ENCODE measurements around the gene NET1.
A peak's percentile ranks its signal among the peaks of the same experiment; 100 is the strongest.
"Not testable (repeated sequence)": the region's sequence is repeated elsewhere in the genome, so short reads cannot be mapped to it uniquely, and the experiment has no call there.

NET1 gene

DNA sequence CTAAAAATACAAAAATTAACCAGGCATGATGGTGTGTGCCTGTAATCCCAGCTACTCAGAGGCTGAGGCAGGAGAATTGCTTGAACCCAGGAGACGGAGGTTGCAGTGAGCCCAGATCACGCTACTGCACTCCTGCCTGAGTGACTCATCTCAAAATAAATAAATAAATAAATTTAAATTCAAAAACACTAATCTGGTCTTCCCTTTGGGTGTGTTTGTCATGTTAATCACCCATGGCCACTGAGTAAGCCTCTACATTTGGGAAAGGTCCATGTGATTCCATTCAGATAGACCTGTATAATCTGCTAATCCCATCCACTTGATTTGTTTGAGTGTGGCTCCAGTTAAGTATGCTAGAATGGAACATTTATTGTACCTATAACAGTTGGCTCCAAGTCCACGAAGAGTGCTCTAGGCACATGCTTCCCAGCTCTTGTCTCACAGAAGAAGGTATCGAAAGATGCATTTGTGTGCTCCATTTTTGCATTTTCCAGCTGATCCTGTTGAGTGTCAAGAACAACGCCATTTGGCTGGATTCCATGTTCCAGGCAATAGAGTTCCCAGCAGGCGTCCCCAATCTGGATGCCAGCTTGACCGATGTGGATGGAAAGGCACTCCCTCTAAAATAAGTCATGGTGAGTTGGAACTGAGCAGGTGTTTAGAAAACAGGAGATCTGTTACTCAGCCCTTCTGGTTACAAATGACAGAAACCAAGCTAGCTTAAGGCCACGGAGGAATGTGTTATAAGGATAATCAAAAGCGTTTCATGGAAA lies 11.7 kb upstream of the NET1 start:
- DNase-seq, result no peak

DNA sequence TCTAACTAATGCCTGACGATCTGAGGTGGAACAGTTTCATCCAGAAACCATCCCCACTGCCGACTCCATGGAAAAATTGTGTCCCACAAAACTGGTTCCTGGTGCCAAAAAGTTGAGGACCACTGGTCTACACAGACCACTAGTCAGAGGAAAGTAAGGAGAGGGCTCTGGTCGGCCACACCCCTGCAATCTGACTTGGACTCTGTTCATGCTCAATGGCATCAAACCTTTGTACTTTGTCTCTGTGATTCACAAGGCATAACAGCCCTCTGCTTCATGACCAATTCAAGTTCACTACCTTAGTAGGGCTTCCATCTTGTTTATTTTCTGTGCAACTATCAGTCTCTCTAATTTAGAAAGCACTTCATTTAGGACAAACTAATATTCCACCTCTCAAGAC lies 9.6 kb upstream of the NET1 start:
- no peak for DNase-seq

DNA sequence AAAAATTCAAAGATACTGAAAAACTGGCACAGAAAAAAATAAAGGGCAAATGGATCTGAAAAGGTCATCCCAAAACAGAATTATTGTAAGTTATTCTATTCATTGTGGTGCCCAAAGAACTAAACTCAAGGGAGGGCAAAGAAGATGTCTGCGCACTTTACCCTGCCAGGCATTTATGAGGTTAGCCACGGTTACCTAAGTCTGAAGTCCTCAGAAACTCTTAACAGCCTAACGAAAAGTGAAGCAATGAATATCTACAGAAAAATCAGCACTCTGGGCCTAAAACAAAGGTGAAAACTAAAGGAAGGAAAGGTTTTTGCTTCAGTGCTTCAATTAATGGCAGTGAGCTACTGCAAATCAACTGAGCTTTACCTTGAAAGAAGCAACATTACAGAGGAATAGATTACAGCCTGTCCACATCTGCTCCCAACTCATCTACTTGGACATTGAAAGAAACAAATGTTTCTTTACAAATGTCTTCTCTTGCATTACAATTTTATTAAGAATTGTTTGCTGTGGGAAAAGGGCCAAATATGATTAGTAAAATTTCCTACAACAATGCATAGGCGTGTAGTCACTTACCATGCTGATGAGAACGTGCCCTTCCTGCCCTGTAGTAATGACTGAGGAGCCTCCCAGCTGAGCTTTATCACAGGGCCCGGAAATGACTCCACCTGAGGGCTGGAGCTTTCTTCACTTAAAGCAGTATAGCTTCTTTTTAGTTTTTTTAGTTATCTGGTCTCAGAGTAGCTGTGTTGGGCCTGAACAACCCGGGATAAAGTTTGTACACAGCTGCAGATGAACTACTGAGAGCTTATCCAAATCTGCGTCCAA lies 7.9 kb upstream of the NET1 start, which contains the start of gene TUBAL3:
Gene TUBAL3, minus strand, starts transcription at position 621 of the 834 bp plus-strand sequence. Its CDS starts 36 bp downstream, at position 585.
- no peak for DNase-seq

GRCh38 chr10:5406918-5407317 lies 5.4 kb upstream of the NET1 start:
- no peak for DNase-seq

GRCh38 chr10:5410787-5411186 lies 1.6 kb upstream of the NET1 start:
- not testable (repeated sequence) for DNase-seq

- DNase-seq, result no peak
Observed at GRCh38 chr10:5411941-5412276, 448 bp upstream of the NET1 start.

DNA sequence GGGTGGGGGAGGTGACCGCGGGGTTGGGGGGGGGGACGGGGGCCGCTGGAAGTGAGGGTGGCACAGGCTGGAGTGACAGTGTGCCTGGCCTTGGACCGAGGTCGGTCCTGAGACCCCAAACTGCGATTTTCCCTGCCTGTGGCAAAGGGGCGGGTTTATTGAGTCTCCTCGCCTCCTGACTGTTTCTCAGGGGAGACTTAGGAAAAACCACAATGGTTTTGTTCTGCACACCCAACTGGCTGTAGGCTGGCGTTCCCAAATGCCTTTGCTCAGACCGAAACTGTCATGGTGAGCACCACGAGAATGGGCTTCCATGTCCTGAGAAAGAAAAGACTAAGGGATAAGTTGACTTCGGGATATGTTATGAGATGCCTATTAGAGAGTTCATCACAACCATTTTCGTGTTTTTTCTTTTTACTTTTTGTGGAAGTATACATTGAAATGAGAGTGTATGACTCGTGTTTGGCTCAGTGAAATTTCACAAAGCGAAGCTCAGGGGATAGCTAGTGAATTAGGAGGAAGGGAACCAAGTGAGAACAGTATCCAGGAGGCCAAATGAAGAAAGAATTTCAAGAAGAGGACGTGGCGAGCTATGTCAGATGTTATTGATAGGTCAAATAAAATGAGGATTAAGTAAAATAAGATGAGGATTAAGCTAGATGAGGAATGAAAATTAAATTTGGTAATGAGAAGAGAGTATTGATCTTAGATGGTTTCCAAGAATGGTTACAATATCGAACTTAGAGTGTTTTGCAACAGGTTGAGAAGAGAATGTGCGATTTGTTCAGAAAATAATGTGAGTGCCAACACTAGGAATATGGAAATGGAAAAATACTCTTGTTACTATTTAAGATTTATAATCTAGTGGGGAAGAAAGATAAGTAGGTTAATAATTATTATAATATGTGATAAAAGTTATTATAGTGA lies 918 bp downstream of the NET1 start:
- DNase-seq, result no peak

DNA sequence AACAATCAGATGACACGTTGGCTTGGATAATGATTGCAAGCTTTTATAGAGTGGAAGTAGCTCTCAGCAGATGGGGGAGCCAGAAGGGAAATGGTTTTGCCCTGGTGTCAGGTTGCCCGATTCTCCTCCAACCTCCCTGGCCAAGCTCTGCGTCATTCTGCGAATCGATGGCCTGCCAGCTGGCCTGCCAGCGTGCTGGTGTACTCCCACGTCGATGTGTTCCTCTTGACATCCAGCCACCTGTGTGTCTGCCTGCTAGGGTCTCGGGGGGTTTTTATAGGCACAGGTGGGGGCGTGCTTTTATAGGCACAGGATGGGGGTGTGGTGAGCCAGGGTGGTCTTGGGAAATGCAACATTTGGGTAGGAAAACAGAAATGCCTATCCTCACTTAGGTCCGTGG lies 4.6 kb downstream of the NET1 start:
- peak; percentile 90 for DNase-seq

- DNase-seq, result no peak
Observed at GRCh38 chr10:5418584-5418983, 6.2 kb downstream of the NET1 start.

DNA sequence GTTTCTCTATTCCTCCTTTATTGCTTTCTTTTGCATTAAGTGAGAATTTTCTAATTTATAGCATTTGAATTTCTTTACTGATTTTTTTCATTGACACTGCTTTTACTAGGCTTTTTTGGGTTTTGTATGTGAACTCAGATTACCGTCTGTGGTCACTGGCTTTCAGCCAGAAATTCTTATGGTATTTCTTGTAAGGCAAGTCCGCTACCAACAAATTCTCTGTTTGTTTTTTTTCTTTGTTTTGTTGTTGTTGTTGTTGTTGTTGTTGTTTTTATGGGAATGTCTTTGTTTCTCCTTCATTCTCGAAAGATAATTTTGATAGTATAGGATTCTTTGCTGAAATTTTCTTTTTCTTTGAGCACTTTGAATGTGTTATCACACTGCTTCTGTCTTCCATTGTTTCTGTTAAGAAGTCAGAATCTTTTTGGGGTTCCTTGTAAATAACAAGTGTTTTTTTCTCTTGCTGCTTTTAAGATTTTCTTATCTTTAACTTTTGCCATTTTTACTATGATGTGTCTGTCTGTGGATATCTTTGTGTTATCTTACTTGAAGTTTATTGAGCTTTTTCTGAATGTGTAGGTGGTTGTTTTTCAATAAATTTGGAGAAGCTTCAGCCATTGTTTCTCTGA lies 7.2 kb downstream of the NET1 start:
- no peak for DNase-seq

DNA sequence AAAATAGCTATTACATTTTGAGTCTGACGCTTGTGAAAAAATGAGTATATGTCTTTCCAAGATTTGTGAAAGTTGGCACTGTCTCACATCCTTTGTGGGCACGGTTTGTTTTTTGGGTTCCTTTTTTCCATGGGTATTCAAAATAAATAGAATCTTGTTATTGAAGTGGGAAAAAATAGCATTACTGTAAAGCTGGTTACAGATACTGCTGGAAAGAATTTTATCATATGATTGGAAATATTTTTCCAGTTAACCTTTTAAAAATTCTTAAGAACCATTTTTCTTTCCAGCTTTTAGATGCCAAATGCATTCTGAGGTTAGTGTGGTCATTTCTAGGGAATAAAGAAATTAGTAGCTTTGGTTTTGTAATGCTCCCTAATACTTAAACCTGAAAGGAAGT lies 11.4 kb downstream of the NET1 start:
- no peak for DNase-seq

DNA sequence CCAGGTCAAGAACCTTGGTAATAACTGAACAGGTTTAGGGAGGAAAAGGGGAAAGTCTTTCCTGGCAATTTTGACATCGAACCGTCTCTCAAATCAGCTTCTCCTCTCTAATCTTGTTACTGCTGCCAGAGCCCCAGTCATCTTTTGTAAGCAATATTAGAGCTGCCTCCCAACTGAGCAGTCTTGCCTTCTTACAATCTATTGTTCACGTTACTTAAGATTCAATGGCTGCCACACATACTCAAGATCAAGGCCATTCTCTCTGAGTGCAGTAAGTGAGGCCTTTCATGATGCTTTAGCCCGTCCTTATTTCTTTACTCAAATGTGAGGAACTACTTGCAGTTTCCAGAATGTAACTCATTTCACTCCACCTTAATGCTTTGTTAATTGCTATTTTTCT lies 12.4 kb downstream of the NET1 start:
- DNase-seq, result no peak

GRCh38 chr10:5428133-5428532 lies 15.8 kb downstream of the NET1 start:
- DNase-seq, result no peak

DNA sequence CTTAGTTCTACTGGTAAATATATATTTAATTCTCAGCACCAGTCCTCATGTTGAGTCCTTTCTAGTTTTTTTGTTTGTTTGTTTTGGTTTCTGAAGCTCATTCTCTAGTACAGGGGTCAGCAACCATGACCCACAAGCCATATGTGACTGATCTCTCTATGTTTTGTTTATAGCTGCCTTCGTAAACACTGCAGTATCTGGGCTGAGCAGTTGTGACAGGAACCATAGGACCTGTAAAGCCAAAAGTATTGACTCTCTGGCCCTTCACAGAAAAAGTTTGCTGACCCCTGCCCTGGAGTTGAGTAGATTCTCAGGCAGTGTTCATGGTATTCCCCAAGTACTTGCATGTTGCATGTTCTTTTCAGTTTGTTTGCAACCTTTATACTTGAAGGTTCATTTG lies 20.8 kb downstream of the NET1 start:
- no peak for DNase-seq

GRCh38 chr10:5434017-5434753 lies 21.8 kb downstream of the NET1 start:
- peak; percentile 25 for DNase-seq

DNA sequence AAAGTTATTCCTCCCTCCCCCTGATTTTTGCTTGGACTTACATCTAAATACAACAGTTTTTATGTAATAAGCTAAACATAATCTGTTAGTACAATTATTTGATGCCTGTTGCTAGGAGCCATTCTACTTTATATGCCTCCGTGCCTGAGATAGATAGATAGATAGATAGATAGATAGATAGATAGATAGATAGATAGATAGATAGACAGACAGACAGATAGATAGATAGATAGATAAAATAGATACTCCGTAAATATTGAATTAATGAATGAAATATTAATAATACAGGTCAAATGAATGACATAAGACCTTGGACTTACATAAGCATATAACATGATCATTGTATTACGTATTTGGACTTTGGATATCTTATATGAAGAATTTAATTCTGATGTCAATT lies 23.0 kb downstream of the NET1 start:
- no peak for DNase-seq

GRCh38 chr10:5440206-5440605 lies 27.8 kb downstream of the NET1 start:
- DNase-seq, result no peak

- no peak for DNase-seq
Observed at GRCh38 chr10:5441106-5441505, 28.7 kb downstream of the NET1 start.

DNA sequence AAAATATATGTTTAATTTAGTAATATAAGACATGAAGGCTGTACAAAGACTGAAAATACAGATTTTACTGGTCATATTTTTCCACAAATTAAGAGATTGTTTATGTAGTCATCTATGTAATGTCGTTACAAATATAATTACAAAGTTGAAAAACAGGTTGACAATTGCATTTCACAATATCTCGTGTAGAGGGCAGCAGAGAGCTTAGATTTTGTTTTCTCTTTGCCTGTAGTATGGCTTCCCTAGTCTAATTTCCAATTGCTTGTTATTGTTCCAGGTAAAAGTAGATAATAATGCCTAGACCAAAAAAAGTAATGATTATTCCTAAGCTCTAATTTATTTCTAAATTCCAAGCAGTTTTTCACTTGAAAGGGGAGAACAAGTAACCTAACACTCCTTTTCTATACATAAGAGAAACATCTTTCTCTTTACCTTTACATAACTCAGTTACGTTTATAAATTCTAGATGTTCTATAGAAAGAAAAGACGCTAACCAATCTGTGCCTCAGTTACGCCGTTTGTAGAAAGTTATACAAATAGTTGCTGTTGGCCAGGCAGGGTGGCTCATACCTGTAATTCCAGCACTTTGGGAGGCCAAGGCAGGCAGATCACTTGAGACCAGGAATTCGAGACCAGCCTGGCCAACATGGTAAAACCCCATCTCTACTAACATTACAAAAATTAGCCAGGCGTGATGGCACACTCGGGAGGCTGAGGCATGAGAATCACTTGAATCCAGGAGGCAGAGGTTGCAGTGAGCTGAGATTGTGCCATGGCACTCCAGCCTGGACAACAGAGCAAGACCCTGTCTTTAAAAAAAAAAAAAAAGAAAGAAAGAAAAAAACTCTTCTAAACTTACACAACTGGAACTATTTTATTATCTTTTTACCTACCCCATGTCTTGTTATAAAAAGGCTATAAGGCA lies 30.0 kb downstream of the NET1 start:
- DNase-seq, result peak; percentile 6

DNA sequence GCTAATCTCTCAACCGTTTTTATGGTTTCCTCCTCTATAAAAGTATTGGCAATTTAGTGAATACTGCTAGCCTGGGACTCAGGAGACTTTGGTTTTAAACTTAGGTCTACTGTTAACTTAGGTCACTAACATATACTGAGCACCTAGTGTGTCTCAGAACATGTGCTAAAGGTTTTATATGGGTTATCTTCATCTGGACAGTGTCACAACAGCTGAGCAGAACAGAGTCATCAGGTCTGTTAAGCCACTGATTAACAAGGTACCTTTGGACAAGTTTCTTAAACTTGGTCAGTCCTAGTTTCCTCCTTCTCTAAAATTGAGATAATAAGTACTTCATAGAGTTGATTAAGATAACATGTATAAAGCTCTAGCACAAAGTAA lies 30.6 kb downstream of the NET1 start:
- no peak for DNase-seq

- no peak for DNase-seq
Observed at GRCh38 chr10:5443429-5443828, 31.1 kb downstream of the NET1 start.

All from SHP77 treated with DMSO at 0.1 percent for 48 hours (cell line).